H1 (cell line): ENCODE measurements around the gene RAB10. TPM values are rescaled to one million over a fixed set of nuclear protein-coding genes. Genes with fewer than 3 reads are reported as not detected.

ENCODE experiments used
- CTCF ChIA-PET: fragments of 300-600 bp; sonication (Branson Sonifier 250); formaldehyde crosslinking; loops from one replicate; lab custom pipeline; 2021; ENCODE audit not compliant: partially characterized antibody; lab: Charles Lee
- POLR2A ChIA-PET: fragments of 300-600 bp; sonication (Branson Sonifier 250); formaldehyde crosslinking; loops from one replicate; lab custom pipeline; 2021; ENCODE audit warnings: inconsistent platforms; ENCODE audit not compliant: partially characterized antibody; lab: Charles Lee
- DNase-seq, 2 experiments: peaks; one replicate each; pipeline versions ENCODE4 v3.0.0 to v3.0.0-alpha.2; 2010 to 2022; ENCODE audit warnings: low spot score in 2 of 2, low read depth in 1 of 2, mixed read lengths in 1 of 2
- FAIRE-seq: peaks from 2 replicates; lab custom pipeline; 2011; peaks lifted over from hg19 to GRCh38; lab: Jason Lieb, UNC
- H2AFZ ChIP-seq: 2 replicates; pipeline ENCODE4 v1.8.1; 2012; ENCODE audit warnings: low read length, inconsistent platforms
- H2AK5ac ChIP-seq: 2 replicates; pipeline ENCODE4 v1.6.1; 2013; ENCODE audit warnings: low read depth, low read length
- H2BK120ac ChIP-seq: replicated peaks from 2 replicates; pipeline ENCODE3; 2013; ENCODE audit warnings: low read depth, low read length, inconsistent platforms
- H2BK12ac ChIP-seq: 2 replicates; pipeline ENCODE4 v1.6.1; 2013; ENCODE audit warnings: low read depth, low read length
- H2BK15ac ChIP-seq: 2 replicates; pipeline ENCODE4 v1.6.1; 2013; ENCODE audit warnings: low read length
- H2BK20ac ChIP-seq: 2 replicates; pipeline ENCODE4 v1.6.1; 2013; ENCODE audit warnings: low read length
- H2BK5ac ChIP-seq: 2 replicates; pipeline ENCODE4 v1.6.1; 2013; ENCODE audit warnings: low read depth, low read length
- H3K14ac ChIP-seq: 2 replicates; pipeline ENCODE4 v1.6.1; 2013; ENCODE audit warnings: inconsistent platforms; ENCODE audit not compliant: insufficient read length
- H3K18ac ChIP-seq: 2 replicates; pipeline ENCODE4 v1.6.1; 2013; ENCODE audit warnings: low read length; ENCODE audit errors: extremely low read depth
- H3K23ac ChIP-seq: 2 replicates; pipeline ENCODE4 v1.6.1; 2013; ENCODE audit warnings: inconsistent platforms; ENCODE audit not compliant: insufficient read length
- H3K23me2 ChIP-seq: 2 replicates; pipeline ENCODE4 v1.6.1; 2013; ENCODE audit warnings: low read depth, low read length
- H3K27ac ChIP-seq: 2 replicates; pipeline ENCODE4 v1.6.1; 2011; ENCODE audit warnings: low read depth, low read length, inconsistent platforms
- H3K27me3 ChIP-seq, 4 experiments: replicated peaks in 1 of 4; 1 replicate in 1 of 4; 2 replicates in 3 of 4; pipeline versions ENCODE4 v1.6.1 to v1.8.1; 2011 to 2013; ENCODE audit warnings: low read length in 3 of 4, mild to moderate bottlenecking in 3 of 4, inconsistent platforms in 2 of 4, mixed read lengths in 2 of 4, moderate library complexity in 1 of 4; ENCODE audit not compliant: control insufficient read depth in 3 of 4, insufficient read depth in 3 of 4; ENCODE audit errors: extremely low read depth in 1 of 4
- H3K36me3 ChIP-seq, 4 experiments: 2 replicates each; pipeline versions ENCODE4 v1.6.1 to v1.8.1; 2011 to 2013; ENCODE audit warnings: mild to moderate bottlenecking in 4 of 4, low read length in 3 of 4, moderate library complexity in 2 of 4, control low read depth in 1 of 4, inconsistent platforms in 1 of 4; ENCODE audit not compliant: insufficient read depth in 4 of 4, control insufficient read depth in 2 of 4
- H3K4ac ChIP-seq: replicated peaks from 2 replicates; pipeline ENCODE3; 2013; ENCODE audit warnings: low read length, low read depth, mixed read lengths, inconsistent platforms; ENCODE audit not compliant: insufficient read length
- H3K4me1 ChIP-seq, 4 experiments: replicated peaks in 1 of 4; 1 replicate in 1 of 4; 2 replicates in 3 of 4; pipeline versions ENCODE4 v1.6.1 to v1.8.1; 2011 to 2013; ENCODE audit warnings: low read length in 3 of 4, inconsistent platforms in 2 of 4, mixed read lengths in 1 of 4; ENCODE audit not compliant: insufficient read depth in 4 of 4, control insufficient read depth in 3 of 4
- H3K4me2 ChIP-seq, 2 experiments: 2 replicates each; pipeline versions ENCODE4 v1.6.1 to v1.8.1; 2011 to 2013; ENCODE audit warnings: low read depth in 2 of 2, low read length in 2 of 2, control low read depth in 1 of 2, inconsistent platforms in 1 of 2, mild to moderate bottlenecking in 1 of 2; ENCODE audit not compliant: insufficient read depth in 1 of 2
- H3K4me3 ChIP-seq, 4 experiments: fragments of 200-600, 300-600 bp in 1 of 4; sonication (generic), shearing (Covaris generic), sonication (Bioruptor Twin) in 1 of 4; 2 replicates each; pipeline versions ENCODE4 v1.5.1 to v1.8.1; 2011 to 2016; ENCODE audit warnings: low read length in 4 of 4, low read depth in 3 of 4, control low read depth in 2 of 4, inconsistent platforms in 2 of 4, mild to moderate bottlenecking in 2 of 4, mixed read lengths in 1 of 4, moderate library complexity in 1 of 4; ENCODE audit not compliant: insufficient read depth in 2 of 4; ENCODE audit errors: extremely low read depth in 1 of 4
- H3K56ac ChIP-seq: replicated peaks from 2 replicates; pipeline ENCODE3; 2013; ENCODE audit warnings: low read depth, mild to moderate bottlenecking, mixed read lengths, low read length, inconsistent platforms; ENCODE audit not compliant: insufficient read length
- H3K79me1 ChIP-seq: 2 replicates; pipeline ENCODE4 v1.6.1; 2013; ENCODE audit warnings: low read depth, low read length, control low read depth
- H3K79me2 ChIP-seq, 2 experiments: 2 replicates each; pipeline versions ENCODE4 v1.6.1 to v1.8.1; 2012 to 2013; ENCODE audit warnings: low read length in 2 of 2, mild to moderate bottlenecking in 2 of 2, inconsistent platforms in 1 of 2; ENCODE audit not compliant: insufficient read depth in 2 of 2, control insufficient read depth in 1 of 2
- H3K9ac ChIP-seq, 4 experiments: replicated peaks in 1 of 4; 1 replicate in 1 of 4; 2 replicates in 3 of 4; pipeline versions ENCODE4 v1.6.1 to v1.8.1; 2011 to 2013; ENCODE audit warnings: low read depth in 3 of 4, low read length in 3 of 4, control low read depth in 2 of 4, mild to moderate bottlenecking in 2 of 4, moderate library complexity in 2 of 4, inconsistent platforms in 1 of 4; ENCODE audit errors: extremely low read depth in 1 of 4
- H3K9me3 ChIP-seq, 2 experiments: 2 replicates each; pipeline versions ENCODE4 v1.6.1 to v1.8.1; 2012 to 2013; ENCODE audit warnings: mild to moderate bottlenecking in 2 of 2, moderate library complexity in 2 of 2, control low read depth in 1 of 2, inconsistent platforms in 1 of 2, low read depth in 1 of 2, low read length in 1 of 2, mixed read lengths in 1 of 2; ENCODE audit not compliant: insufficient read depth in 2 of 2
- H4K20me1 ChIP-seq, 2 experiments: replicated peaks in 1 of 2; 2 replicates each; pipeline versions ENCODE3 to v1.8.1; 2011 to 2013; ENCODE audit warnings: inconsistent platforms in 2 of 2, low read length in 2 of 2, mild to moderate bottlenecking in 1 of 2; ENCODE audit not compliant: insufficient read depth in 2 of 2, control insufficient read depth in 1 of 2
- H4K5ac ChIP-seq: 2 replicates; pipeline ENCODE4 v1.6.1; 2013; ENCODE audit warnings: low read length, low read depth, mixed read lengths, inconsistent platforms; ENCODE audit not compliant: insufficient read length
- H4K8ac ChIP-seq: 2 replicates; pipeline ENCODE4 v1.8.0; 2013; ENCODE audit warnings: mild to moderate bottlenecking, moderate library complexity, low read length, inconsistent platforms; ENCODE audit not compliant: insufficient read depth; ENCODE audit errors: extremely low read depth
- H4K91ac ChIP-seq: replicated peaks from 2 replicates; pipeline ENCODE3; 2013; ENCODE audit warnings: low read length, mixed read lengths, inconsistent platforms; ENCODE audit not compliant: insufficient read length
- GTF2F1 ChIP-seq: IDR thresholded peaks from 2 replicates; pipeline ENCODE4 v1.6.1; 2012; ENCODE audit warnings: low read depth, low read length, improper control_type of control experiment, borderline replicate concordance
- HDAC2 ChIP-seq, 2 experiments: fragments of 300-600 bp in 1 of 2; sonication (generic) in 1 of 2; IDR thresholded peaks; 2 replicates each; pipeline ENCODE4 v1.6.1; 2011 to 2012; ENCODE audit warnings: low read depth in 2 of 2, low read length in 2 of 2, mild to moderate bottlenecking in 2 of 2, moderate library complexity in 2 of 2, borderline replicate concordance in 1 of 2, inconsistent platforms in 1 of 2
- JUN ChIP-seq: IDR thresholded peaks from 2 replicates; pipeline ENCODE4 v1.6.1; 2011; ENCODE audit warnings: low read depth, mild to moderate bottlenecking, improper control_type of control experiment, low read length
- KDM5A ChIP-seq: fragments of 200-600 bp; IDR thresholded peaks from 2 replicates; pipeline ENCODE4 v1.7.1; 2012; ENCODE audit warnings: mild to moderate bottlenecking, low read length, inconsistent platforms, mixed read lengths
- RBBP5 ChIP-seq: IDR thresholded peaks from 2 replicates; pipeline ENCODE4 v1.7.1; 2012; ENCODE audit warnings: low read depth, mild to moderate bottlenecking, inconsistent platforms, low read length, moderate library complexity, borderline replicate concordance
- SAP30 ChIP-seq: fragments of 300-600 bp; sonication (generic); IDR thresholded peaks from 2 replicates; pipeline ENCODE4 v1.7.1; 2012; ENCODE audit warnings: low read length, moderate library complexity, mild to moderate bottlenecking, inconsistent platforms; ENCODE audit not compliant: insufficient read depth, insufficient replicate concordance
- SIRT6 ChIP-seq: IDR thresholded peaks from one replicate; pipeline ENCODE4 v1.7.1; 2012; ENCODE audit warnings: low read length, inconsistent platforms
- SP2 ChIP-seq: IDR thresholded peaks from 2 replicates; pipeline ENCODE4 v1.6.1; 2012; ENCODE audit warnings: mild to moderate bottlenecking, low read length, inconsistent platforms
- TCF12 ChIP-seq: IDR thresholded peaks from 2 replicates; pipeline ENCODE4 v1.6.1; 2011; ENCODE audit warnings: low read depth, mild to moderate bottlenecking, low read length
- TEAD4 ChIP-seq: IDR thresholded peaks from 2 replicates; pipeline ENCODE4 v1.6.1; 2012; ENCODE audit warnings: low read depth, low read length, inconsistent platforms, mixed read lengths
- WGBS, 2 experiments: shearing (Covaris generic) in 1 of 2; methylation state at CpG; one replicate each; pipeline versions ENCODE4 v1.1.6 to v1.1.7; 2013 to 2015; ENCODE audit warnings: low lambda C conversion rate in 2 of 2, mixed read lengths in 2 of 2, inconsistent platforms in 1 of 2, low coverage in 1 of 2, missing lambda C conversion rate in 1 of 2; ENCODE audit not compliant: insufficient replicate concordance in 2 of 2, insufficient coverage in 1 of 2, insufficient read length in 1 of 2; ENCODE audit errors: extremely low coverage in 1 of 2, missing lambda C conversion rate in 1 of 2; 5-methylcytosine and 5-hydroxymethylcytosine counted together
- polyA plus RNA-seq, 7 experiments: library from polyadenylated mRNA; depleted of rRNA in 3 of 7; stranded (reverse) in 5 of 7; unstranded in 2 of 7; fragments of >200 nt in 5 of 7; fragments of 200-250 nt in 2 of 7; gene quantifications; 1 replicate in 5 of 7; 2 replicates in 1 of 7; 4 replicates in 1 of 7; pipeline versions ENCODE4 v1.2.1 to v1.2.3, GENCODE V29; 2011 to 2013; ENCODE audit warnings: missing spikeins in 2 of 7, mixed read lengths in 2 of 7
- total RNA-seq: library from RNA; stranded (reverse); fragmentation: NEBNext Ultra II Directional; extraction: Animal tissue kit (Norgen Biotek cat#: 25700); gene quantifications from 2 replicates; pipeline ENCODE4 v1.2.1, GENCODE V29; 2021
- TF ChIP-seq, protein P1 (sequence below), 3 experiments: IDR thresholded peaks; 1 replicate in 2 of 3; 2 replicates in 1 of 3; pipeline versions ENCODE4 v1.5.1 to v1.6.1; 2011; ENCODE audit warnings: low read length in 3 of 3, mild to moderate bottlenecking in 3 of 3, inconsistent platforms in 2 of 3, low read depth in 1 of 3, moderate library complexity in 1 of 3; ENCODE audit not compliant: insufficient read depth in 1 of 3; ENCODE audit errors: control extremely low read depth in 1 of 3

Gene RAB10
- total and polyA plus RNA-seq, 2 of the 8 experiments (the other 6 are each of a cell fraction or from before 2014, with no cell fraction given) = 42.6 to 136 TPM

DNA sequence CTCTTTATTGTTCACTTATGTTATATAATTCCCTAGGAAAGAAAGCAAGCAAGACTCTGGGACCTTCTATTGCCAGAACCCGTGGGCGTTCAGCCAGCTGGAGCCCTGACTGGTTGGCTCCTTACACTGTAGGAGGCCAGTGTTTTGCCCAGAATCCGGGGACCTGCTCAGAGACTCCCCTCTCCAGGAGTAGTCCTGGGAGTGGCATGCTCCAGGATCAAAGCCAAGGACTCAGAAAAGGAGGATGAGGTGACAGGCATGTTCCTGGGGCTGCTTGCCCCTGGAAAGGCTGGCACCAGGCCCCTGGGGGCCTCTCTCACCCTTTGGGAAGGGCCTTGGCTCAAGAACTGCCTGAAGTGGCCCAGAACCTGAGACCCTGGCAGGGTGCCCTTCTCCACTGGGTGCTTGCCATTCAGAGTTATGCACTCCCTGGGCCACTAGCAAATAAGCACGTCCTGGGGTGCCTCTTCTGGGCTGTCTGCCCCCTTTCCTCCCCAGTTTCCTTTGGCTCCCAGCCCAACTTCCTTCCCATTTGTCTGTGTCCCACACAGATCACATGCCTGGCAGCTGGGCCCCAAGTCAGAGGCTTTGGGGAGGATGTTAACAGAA, 32.0 kb upstream of the RAB10 start:
- Histone ChIP-seq H3K9ac (no peak overlapping the region), H2BK120ac (no peak overlapping the region), H3K18ac (no peak overlapping the region), H4K91ac (no peak overlapping the region), H3K27ac (no peak overlapping the region), H3K56ac (no peak overlapping the region), H3K79me1 (no peaks in the 10 kb centered on the region), H3K4me2 (no peak overlapping the region), H2AFZ (no peak overlapping the region), H3K4ac (no peak overlapping the region), H3K36me3 (no peaks in the 10 kb centered on the region), H3K79me2 (no peaks in the 10 kb centered on the region), H3K23ac (no peak overlapping the region), H2BK15ac (no peak overlapping the region), H3K4me1 (peaks cover 0 to 2% (median 0%) of the 10 kb centered on the region in 4 experiments; a peak in 1 of 7 replicates), H3K14ac (no peak overlapping the region), H3K4me3 (no peak overlapping the region), H4K20me1 (no peaks in the 10 kb centered on the region), H4K8ac (no peak overlapping the region), H2BK20ac (no peak overlapping the region), H2BK5ac (no peak overlapping the region), H3K23me2 (no peaks in the 10 kb centered on the region), H2BK12ac (no peak overlapping the region), H3K9me3 (no peaks in the 10 kb centered on the region), H3K27me3 (no peaks in the 10 kb centered on the region), H4K5ac (no peak overlapping the region), H2AK5ac (no peak overlapping the region)
- FAIRE-seq (no peak), DNase-seq (no peak)
- POLR2A ChIA-PET = interaction anchor here (1.7 kb wide), 1 partner anchor 33 kb away, joined by 3 read pairs; no protein-coding TSS in a partner anchor
- WGBS, 2 experiments = 80% methylated on average over 4 of the region's 4 CpGs; no CpG with 5 or more reads in 1 of the 2 experiments
- CTCF ChIA-PET = interaction anchor here (2.5 kb wide), 1 partner anchor 17 kb away, joined by 8 read pairs; no protein-coding TSS in a partner anchor
- TF ChIP-seq HDAC2 (IDR thresholded peaks at IDR 0.05; ENCODE audit: borderline replicate concordance in 1 of 2, low read depth in 2 of 2, low read length in 2 of 2) = no peak
- TF ChIP-seq JUN = no peak
- TF ChIP-seq TEAD4 = no peak
- no peak for TF ChIP-seq RBBP5
- no peak for TF ChIP-seq SAP30
- no peak for TF ChIP-seq GTF2F1
- no peak for TF ChIP-seq TCF12
- TF ChIP-seq SP2 = no peak
- TF ChIP-seq KDM5A = no peak
- TF ChIP-seq SIRT6 = no peak
- TF ChIP-seq, protein P1, sequence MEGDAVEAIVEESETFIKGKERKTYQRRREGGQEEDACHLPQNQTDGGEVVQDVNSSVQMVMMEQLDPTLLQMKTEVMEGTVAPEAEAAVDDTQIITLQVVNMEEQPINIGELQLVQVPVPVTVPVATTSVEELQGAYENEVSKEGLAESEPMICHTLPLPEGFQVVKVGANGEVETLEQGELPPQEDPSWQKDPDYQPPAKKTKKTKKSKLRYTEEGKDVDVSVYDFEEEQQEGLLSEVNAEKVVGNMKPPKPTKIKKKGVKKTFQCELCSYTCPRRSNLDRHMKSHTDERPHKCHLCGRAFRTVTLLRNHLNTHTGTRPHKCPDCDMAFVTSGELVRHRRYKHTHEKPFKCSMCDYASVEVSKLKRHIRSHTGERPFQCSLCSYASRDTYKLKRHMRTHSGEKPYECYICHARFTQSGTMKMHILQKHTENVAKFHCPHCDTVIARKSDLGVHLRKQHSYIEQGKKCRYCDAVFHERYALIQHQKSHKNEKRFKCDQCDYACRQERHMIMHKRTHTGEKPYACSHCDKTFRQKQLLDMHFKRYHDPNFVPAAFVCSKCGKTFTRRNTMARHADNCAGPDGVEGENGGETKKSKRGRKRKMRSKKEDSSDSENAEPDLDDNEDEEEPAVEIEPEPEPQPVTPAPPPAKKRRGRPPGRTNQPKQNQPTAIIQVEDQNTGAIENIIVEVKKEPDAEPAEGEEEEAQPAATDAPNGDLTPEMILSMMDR (IDR thresholded peaks at IDR 0.05; ENCODE audit: control extremely low read depth in 1 of 3, insufficient read depth in 1 of 3, low read depth in 1 of 3, low read length in 3 of 3) = no peak
